KBM-7 (cell line): ENCODE data around the gene IQCE.

Experiments
- DNase-seq: peaks from one replicate; pipeline ENCODE4 v3.0.0-alpha.2; 2015
- in situ Hi-C: fragments of 300-500 bp; cut with MboI; formaldehyde crosslinking; loops from 2 replicates; pipeline ENCODE4 v1.14.3; 2020; ENCODE audit warnings: low sequenced_read_pairs, low pct_unique_long_range_greater_than_20kb, mixed read lengths

The IQCE gene

DNA sequence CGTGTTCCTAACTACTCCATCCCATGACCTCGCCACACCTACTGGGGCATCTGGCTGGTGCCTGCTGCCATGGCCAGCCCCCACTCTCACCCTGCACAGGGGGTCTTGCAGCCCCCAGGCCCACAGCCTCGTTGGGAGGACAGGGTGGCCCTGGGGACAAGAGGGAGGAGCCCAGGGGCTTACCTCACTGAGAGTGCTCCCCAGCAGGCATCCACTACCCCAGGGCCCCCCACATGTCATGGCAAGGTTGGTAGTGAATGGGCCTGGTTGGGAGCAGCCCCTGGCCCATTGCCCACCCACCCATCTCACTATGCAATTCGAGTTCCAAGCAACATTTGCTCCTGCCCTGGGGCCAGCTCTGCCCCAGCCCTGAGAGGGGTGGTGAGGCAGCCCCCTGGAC, 105.2 kb downstream of the IQCE start:
- in situ Hi-C loops = no loop called here
- DNase-seq = no peak
